H9 (cell line): ENCODE data around the gene IRX5. TPM values are rescaled to one million over a fixed set of nuclear protein-coding genes. Genes with fewer than 3 reads are reported as not detected.

Source experiments
- DNase-seq: peaks from one replicate; pipeline ENCODE4 v3.0.0-alpha.2; 2017
- H2AFZ ChIP-seq: one replicate; pipeline ENCODE4 v1.6.1; 2013; ENCODE audit warnings: mild to moderate bottlenecking, low read length, control low read depth, moderate library complexity
- H2AK5ac ChIP-seq: 2 replicates; pipeline ENCODE4 v1.6.1; 2013; ENCODE audit warnings: low read length, control low read depth, mixed read lengths; ENCODE audit not compliant: insufficient read length
- H2BK120ac ChIP-seq: one replicate; pipeline ENCODE4 v1.6.1; 2013; ENCODE audit warnings: low read depth, mild to moderate bottlenecking, low read length, control low read depth, inconsistent platforms; ENCODE audit not compliant: poor library complexity, severe bottlenecking
- H2BK12ac ChIP-seq: 2 replicates; pipeline ENCODE4 v1.6.1; 2013; ENCODE audit warnings: low read length, control low read depth, mixed read lengths, low read depth; ENCODE audit not compliant: insufficient read length
- H2BK15ac ChIP-seq: 2 replicates; pipeline ENCODE4 v1.6.1; 2013; ENCODE audit warnings: low read depth, low read length, control low read depth
- H2BK20ac ChIP-seq: one replicate; pipeline ENCODE4 v1.6.1; 2013; ENCODE audit warnings: low read depth, mild to moderate bottlenecking, low read length, control low read depth, inconsistent platforms; ENCODE audit not compliant: poor library complexity, severe bottlenecking
- H2BK5ac ChIP-seq: 2 replicates; pipeline ENCODE4 v1.6.1; 2013; ENCODE audit warnings: low read length, control low read depth, mixed read lengths; ENCODE audit not compliant: insufficient read length
- H3K14ac ChIP-seq: 2 replicates; pipeline ENCODE4 v1.6.1; 2013; ENCODE audit warnings: low read length, control low read depth; ENCODE audit not compliant: insufficient read depth
- H3K18ac ChIP-seq: 2 replicates; pipeline ENCODE4 v1.6.1; 2013; ENCODE audit warnings: low read depth, mild to moderate bottlenecking, mixed read lengths, low read length, control low read depth; ENCODE audit not compliant: insufficient read length
- H3K23ac ChIP-seq: 2 replicates; pipeline ENCODE4 v1.6.1; 2013; ENCODE audit warnings: low read length, control low read depth, mixed read lengths, low read depth; ENCODE audit not compliant: insufficient read length
- H3K23me2 ChIP-seq: 2 replicates; pipeline ENCODE4 v1.6.1; 2013; ENCODE audit warnings: low read depth, mild to moderate bottlenecking, mixed read lengths, low read length, control low read depth; ENCODE audit not compliant: insufficient read length, poor library complexity, severe bottlenecking
- H3K27ac ChIP-seq: 2 replicates; pipeline ENCODE4 v1.5.1; 2013; ENCODE audit warnings: low read length, control low read depth, mixed read lengths, low read depth; ENCODE audit not compliant: insufficient read length
- H3K27me3 ChIP-seq: 2 replicates; pipeline ENCODE4 v1.6.1; 2013; ENCODE audit warnings: low read length, control low read depth, inconsistent platforms; ENCODE audit not compliant: insufficient read depth
- H3K4ac ChIP-seq: 2 replicates; pipeline ENCODE4 v1.6.1; 2013; ENCODE audit warnings: low read depth, mild to moderate bottlenecking, control low read depth, inconsistent platforms, low read length, moderate library complexity
- H3K4me1 ChIP-seq: 2 replicates; pipeline ENCODE4 v1.6.1; 2013; ENCODE audit warnings: low read length, control low read depth, inconsistent platforms; ENCODE audit not compliant: insufficient read depth
- H3K4me2 ChIP-seq: 2 replicates; pipeline ENCODE4 v1.6.1; 2013; ENCODE audit warnings: low read length, control low read depth, mixed read lengths; ENCODE audit not compliant: insufficient read length, insufficient read depth
- H3K56ac ChIP-seq: 2 replicates; pipeline ENCODE4 v1.6.1; 2013; ENCODE audit warnings: low read depth, mild to moderate bottlenecking, mixed read lengths, low read length, control low read depth; ENCODE audit not compliant: insufficient read length
- H3K79me1 ChIP-seq: 2 replicates; pipeline ENCODE4 v1.6.1; 2013; ENCODE audit warnings: low read depth, mild to moderate bottlenecking, moderate library complexity, low read length, control low read depth, inconsistent platforms; ENCODE audit not compliant: insufficient read depth, poor library complexity, severe bottlenecking
- H3K79me2 ChIP-seq: 2 replicates; pipeline ENCODE4 v1.6.1; 2013; ENCODE audit warnings: low read length, control low read depth, inconsistent platforms; ENCODE audit not compliant: insufficient read depth
- H3K9ac ChIP-seq: 2 replicates; pipeline ENCODE4 v1.6.1; 2013; ENCODE audit warnings: low read length, control low read depth, mixed read lengths; ENCODE audit not compliant: insufficient read length; ENCODE audit errors: extremely low read depth
- H3K9me3 ChIP-seq: one replicate; pipeline ENCODE4 v1.6.1; 2013; ENCODE audit warnings: low read depth, low read length, inconsistent platforms; ENCODE audit not compliant: control insufficient read depth
- H3T11ph ChIP-seq: one replicate; pipeline ENCODE4 v1.6.1; 2013; ENCODE audit warnings: mild to moderate bottlenecking, low read length, control low read depth, inconsistent platforms
- H4K20me1 ChIP-seq: one replicate; pipeline ENCODE4 v1.6.1; 2013; ENCODE audit not compliant: control insufficient read depth, insufficient read length, insufficient read depth
- H4K5ac ChIP-seq: 2 replicates; pipeline ENCODE4 v1.6.1; 2013; ENCODE audit warnings: low read depth, mild to moderate bottlenecking, mixed read lengths, low read length, control low read depth; ENCODE audit not compliant: insufficient read length
- H4K8ac ChIP-seq: replicated peaks from 2 replicates; pipeline ENCODE4 v1.6.1; 2013; ENCODE audit warnings: low read length, control low read depth, mixed read lengths, low read depth; ENCODE audit not compliant: insufficient read length
- H4K91ac ChIP-seq: 2 replicates; pipeline ENCODE4 v1.6.1; 2013; ENCODE audit warnings: low read depth, mild to moderate bottlenecking, moderate library complexity, mixed read lengths, low read length, control low read depth; ENCODE audit not compliant: insufficient read length
- H3K27ac Mint-ChIP-seq, 3 experiments: 2 replicates in 2 of 3; 3 replicates in 1 of 3; pipeline ENCODE4 v1.8.0; 2020 to 2021; ENCODE audit warnings: mixed read lengths in 3 of 3, mild to moderate bottlenecking in 1 of 3, moderate library complexity in 1 of 3
- H3K27me3 Mint-ChIP-seq: 2 replicates; pipeline ENCODE4 v1.8.0; 2021; ENCODE audit warnings: low read depth, mild to moderate bottlenecking, moderate library complexity, mixed read lengths
- H3K36me3 Mint-ChIP-seq, 3 experiments: 2 replicates in 2 of 3; 3 replicates in 1 of 3; pipeline ENCODE4 v1.8.0; 2020 to 2021; ENCODE audit warnings: low read depth in 3 of 3, mixed read lengths in 3 of 3; ENCODE audit not compliant: insufficient read depth in 1 of 3
- H3K4me1 Mint-ChIP-seq, 2 experiments: 2 replicates each; pipeline ENCODE4 v1.8.0; 2020; ENCODE audit warnings: mixed read lengths in 2 of 2
- H3K4me3 Mint-ChIP-seq, 2 experiments: 2 replicates in 1 of 2; 3 replicates in 1 of 2; pipeline ENCODE4 v1.8.0; 2020 to 2021; ENCODE audit warnings: mild to moderate bottlenecking in 2 of 2, mixed read lengths in 2 of 2, moderate library complexity in 1 of 2
- H3K9me3 Mint-ChIP-seq, 2 experiments: 2 replicates in 1 of 2; 3 replicates in 1 of 2; pipeline ENCODE4 v1.8.0; 2020; ENCODE audit warnings: mild to moderate bottlenecking in 2 of 2, mixed read lengths in 2 of 2, moderate library complexity in 1 of 2
- CTCF ChIP-seq: fragments of 200-600 bp; sonication (generic); conservative IDR thresholded peaks from 3 replicates; pipeline ENCODE4 v1.8.0; 2021; ENCODE audit warnings: antibody characterized with exemption, mild to moderate bottlenecking
- WGBS: extraction: QIAGEN DNeasy Blood & Tissue Kit; methylation state at CpG from one replicate; pipeline ENCODE4 v1.1.7; 2013; ENCODE audit warnings: missing lambda C conversion rate, low lambda C conversion rate, mixed read lengths; ENCODE audit not compliant: insufficient read length; ENCODE audit errors: extremely low coverage; 5-methylcytosine and 5-hydroxymethylcytosine counted together
- total RNA-seq: library from RNA; stranded (reverse); gene quantifications from 2 replicates; pipeline ENCODE4 v1.2.1, GENCODE V29; 2021

IRX5 gene
- total RNA-seq, 1 experiment from 2014 or later: 0.59 TPM

GRCh38 chr16:54946909-54947308 is 16.2 kb downstream of the IRX5 start:
- no peak overlapping the region for H2BK5ac ChIP-seq
- H3K27ac ChIP-seq: no peak overlapping the region
- no peaks in the 10 kb centered on the region for H3K79me2 ChIP-seq
- no peak overlapping the region for H2AK5ac ChIP-seq
- H3K9me3 ChIP-seq: no peaks in the 10 kb centered on the region
- H3T11ph ChIP-seq: no peak overlapping the region
- H3K27me3 ChIP-seq: peaks cover 5% of the 10 kb centered on the region; the same call in 1 of the 2 replicates
- H3K23me2 ChIP-seq: no peaks in the 10 kb centered on the region
- peaks cover 93% of the 10 kb centered on the region for H3K27me3 Mint-ChIP-seq
- no peak overlapping the region for H2BK12ac ChIP-seq
- H2BK20ac ChIP-seq: no peak overlapping the region
- H3K18ac ChIP-seq: no peak overlapping the region
- no peak overlapping the region for H4K91ac ChIP-seq
- H3K36me3 Mint-ChIP-seq: no peaks in the 10 kb centered on the region
- no peak overlapping the region for H2BK15ac ChIP-seq
- no peak overlapping the region for H3K4ac ChIP-seq
- no peak overlapping the region for H3K56ac ChIP-seq
- H3K4me3 Mint-ChIP-seq: no peak overlapping the region
- TF ChIP-seq CTCF: no peak
- H3K23ac ChIP-seq: no peak overlapping the region
- H3K4me2 ChIP-seq: no peak overlapping the region
- no peaks in the 10 kb centered on the region for H4K20me1 ChIP-seq
- no peak overlapping the region for H3K14ac ChIP-seq
- H2AFZ ChIP-seq: no peak overlapping the region
- H2BK120ac ChIP-seq: no peak overlapping the region
- DNase-seq: no peak
- WGBS: no CpG with 5 or more reads among the region's 3 CpGs
- H4K8ac ChIP-seq: no peak overlapping the region
- no peak overlapping the region for H4K5ac ChIP-seq
- no peak overlapping the region for H3K27ac Mint-ChIP-seq
- H3K9me3 Mint-ChIP-seq: no peaks in the 10 kb centered on the region
- H3K9ac ChIP-seq: no peak overlapping the region
- no peaks in the 10 kb centered on the region for H3K4me1 ChIP-seq
- H3K4me1 Mint-ChIP-seq: peaks cover 11 to 22% of the 10 kb centered on the region in 2 experiments
- no peaks in the 10 kb centered on the region for H3K79me1 ChIP-seq
